HG03066 (cell line): ENCODE results near the gene PCSK1.
"Not testable (repeated sequence)": the region's sequence is repeated elsewhere in the genome, so short reads cannot be mapped to it uniquely, and the experiment has no call there.

ENCODE experiments used
- ATAC-seq: cut with Tn5 transposase; IDR thresholded peaks from one replicate; pipeline ENCODE4 v1.9.1; 2021; ENCODE audit warnings: low read depth; ENCODE audit not compliant: unreplicated experiment

The PCSK1 gene

GRCh38 chr5:96427824-96428223 is 5.2 kb downstream of the PCSK1 start:
- ATAC-seq: no peak

GRCh38 chr5:96426831-96427230 is 6.2 kb downstream of the PCSK1 start:
- no peak for ATAC-seq

GRCh38 chr5:96425443-96425842 is 7.6 kb downstream of the PCSK1 start:
- no peak for ATAC-seq

GRCh38 chr5:96415897-96416296 is 17.2 kb downstream of the PCSK1 start:
- ATAC-seq: no peak

- no peak for ATAC-seq
These were observed 20.1 kb downstream of the PCSK1 start for GRCh38 chr5:96412868-96413449.

- no peak for ATAC-seq
These were observed 23.0 kb downstream of the PCSK1 start for GRCh38 chr5:96410013-96410412.

- ATAC-seq: no peak
These were observed 24.1 kb downstream of the PCSK1 start for GRCh38 chr5:96408841-96409538.

- ATAC-seq: no peak
These were observed 24.8 kb downstream of the PCSK1 start for GRCh38 chr5:96408210-96408777.

- no peak for ATAC-seq
These were observed 25.6 kb downstream of the PCSK1 start for GRCh38 chr5:96407436-96407835.

GRCh38 chr5:96404191-96404867 is 28.7 kb downstream of the PCSK1 start:
- no peak for ATAC-seq

- no peak for ATAC-seq
These were observed 30.5 kb downstream of the PCSK1 start for GRCh38 chr5:96402500-96402899.

GRCh38 chr5:96396878-96397277 is 36.2 kb downstream of the PCSK1 start:
- ATAC-seq: no peak

- not testable (repeated sequence) for ATAC-seq
These were observed 37.8 kb downstream of the PCSK1 start for GRCh38 chr5:96395295-96395694.

- ATAC-seq: no peak
These were observed 41.1 kb downstream of the PCSK1 start for GRCh38 chr5:96391921-96392320.

GRCh38 chr5:96388176-96388575 is 44.9 kb downstream of the PCSK1 start:
- ATAC-seq: no peak

GRCh38 chr5:96387616-96388015 is 45.4 kb downstream of the PCSK1 start:
- ATAC-seq: no peak

GRCh38 chr5:96385538-96385937 is 47.5 kb downstream of the PCSK1 start:
- no peak for ATAC-seq

- ATAC-seq: no peak
These were observed 48.7 kb downstream of the PCSK1 start for GRCh38 chr5:96384353-96384752.

GRCh38 chr5:96381526-96381925 is 51.5 kb downstream of the PCSK1 start:
- ATAC-seq: no peak

- no peak for ATAC-seq
These were observed 53.2 kb downstream of the PCSK1 start for GRCh38 chr5:96379896-96380295.

- no peak for ATAC-seq
These were observed 55.5 kb downstream of the PCSK1 start for GRCh38 chr5:96377597-96377996.

GRCh38 chr5:96377167-96377566 is 55.9 kb downstream of the PCSK1 start:
- ATAC-seq: no peak
